ENCODE measurements around the gene RBM15B. TPM values are rescaled to one million over a fixed set of nuclear protein-coding genes. Genes with fewer than 3 reads are reported as not detected.

RBM15B gene
- total RNA-seq, 4 donors from 2014 or later, result 4.9 to 13.7 (median 8.9) TPM

- TF ChIP-seq CTCF (IDR thresholded peaks at IDR 0.05 in 4 of 5, conservative IDR thresholded peaks at IDR 0.05 in 1 of 5), result no peak
- no peak for TF ChIP-seq POLR2A (IDR thresholded peaks at IDR 0.05)
- Histone ChIP-seq H3K4me3 (no peak overlapping the region), H3K36me3 (no peaks in the 10 kb centered on the region), H3K9me3 (no peaks in the 10 kb centered on the region), H3K4me1 (peaks cover 6 to 10% of the 10 kb centered on the region in 2 donors), H3K27ac (no peak overlapping the region), H3K27me3 (no peaks in the 10 kb centered on the region)
- no peak for DNase-seq
- no peak for ATAC-seq
- intact Hi-C loops (cut with DNase I; ENCODE audit: low total_unique reads), result loop anchor here (5.0 kb wide), 1 partner anchor 157 kb away; the partner anchor contains the start of gene RAD54L2
- in situ Hi-C loops (cut with MboI; ENCODE audit: low sequenced_read_pairs in 4 of 4), result loop anchor here in 3 of 4 donors (10.0 to 25.0 kb wide), 6 partner anchors 115 to 768 kb away; partner anchors contain the start of genes CISH (in 2 of the 3), MAPKAPK3 (in 2 of the 3) and TEX264 (in 1 of the 3)
These were observed 11.2 kb upstream of the RBM15B start for GRCh38 chr3:51379746-51380455.

GRCh38 chr3:51380601-51381332 lies 10.3 kb upstream of the RBM15B start:
- no peak overlapping the region for H3K4me3 ChIP-seq
- intact Hi-C loops (cut with DNase I; ENCODE audit: low total_unique reads), result loop anchor here (5.0 kb wide), 1 partner anchor 157 kb away; the partner anchor contains the start of gene RAD54L2
- TF ChIP-seq POLR2A (IDR thresholded peaks at IDR 0.05), result no peak
- no peak for TF ChIP-seq CTCF (IDR thresholded peaks at IDR 0.05 in 4 of 5, conservative IDR thresholded peaks at IDR 0.05 in 1 of 5)
- DNase-seq (no peak), ATAC-seq (no peak)
- no peaks in the 10 kb centered on the region for H3K9me3 ChIP-seq
- H3K4me1 ChIP-seq, result peaks cover 8 to 13% of the 10 kb centered on the region in 2 donors
- no peak overlapping the region for H3K27ac ChIP-seq
- H3K27me3 ChIP-seq, result no peaks in the 10 kb centered on the region
- no peaks in the 10 kb centered on the region for H3K36me3 ChIP-seq
- in situ Hi-C loops (cut with MboI; ENCODE audit: low sequenced_read_pairs in 4 of 4), result loop anchor here in 2 of 4 donors (10.0 to 25.0 kb wide), 4 partner anchors 114 to 768 kb away; partner anchors contain the start of genes CISH (in 1 of the 2), MAPKAPK3 (in 1 of the 2) and TEX264 (in 1 of the 2)

GRCh38 chr3:51381333-51381705 lies 9.8 kb upstream of the RBM15B start:
- no peaks in the 10 kb centered on the region for H3K36me3 ChIP-seq
- H3K4me1 ChIP-seq, result peaks cover 14 to 19% of the 10 kb centered on the region in 2 donors
- DNase-seq (no peak), ATAC-seq (no peak)
- TF ChIP-seq CTCF (IDR thresholded peaks at IDR 0.05 in 4 of 5, conservative IDR thresholded peaks at IDR 0.05 in 1 of 5), result no peak
- no peak for TF ChIP-seq POLR2A (IDR thresholded peaks at IDR 0.05)
- intact Hi-C loops (cut with DNase I; ENCODE audit: low total_unique reads), result loop anchor here (5.0 kb wide), 1 partner anchor 156 kb away; the partner anchor contains the start of gene RAD54L2
- no peaks in the 10 kb centered on the region for H3K9me3 ChIP-seq
- no peak overlapping the region for H3K27ac ChIP-seq
- in situ Hi-C loops (cut with MboI; ENCODE audit: low sequenced_read_pairs in 4 of 4), result loop anchor here in 2 of 4 donors (10.0 to 25.0 kb wide), 4 partner anchors 113 to 769 kb away; partner anchors contain the start of genes CISH (in 1 of the 2), MAPKAPK3 (in 1 of the 2) and TEX264 (in 1 of the 2)
- H3K27me3 ChIP-seq, result no peaks in the 10 kb centered on the region
- no peak overlapping the region for H3K4me3 ChIP-seq

GRCh38 chr3:51382076-51382745 lies 8.9 kb upstream of the RBM15B start:
- H3K9me3 ChIP-seq, result no peaks in the 10 kb centered on the region
- intact Hi-C loops (cut with DNase I; ENCODE audit: low total_unique reads), result loop anchor here (5.0 kb wide), 1 partner anchor 155 kb away; the partner anchor contains the start of gene RAD54L2
- TF ChIP-seq CTCF (IDR thresholded peaks at IDR 0.05 in 4 of 5, conservative IDR thresholded peaks at IDR 0.05 in 1 of 5) (no peak), POLR2A (IDR thresholded peaks at IDR 0.05) (no peak)
- no peak overlapping the region for H3K4me3 ChIP-seq
- no peak overlapping the region for H3K27ac ChIP-seq
- H3K27me3 ChIP-seq, result no peaks in the 10 kb centered on the region
- ATAC-seq (no peak), DNase-seq (no peak)
- H3K4me1 ChIP-seq, result peaks cover 22 to 25% of the 10 kb centered on the region in 2 donors
- in situ Hi-C loops (cut with MboI; ENCODE audit: low sequenced_read_pairs in 4 of 4), result loop anchor here in 2 of 4 donors (10.0 to 25.0 kb wide), 4 partner anchors 113 to 770 kb away; partner anchors contain the start of genes CISH (in 1 of the 2), MAPKAPK3 (in 1 of the 2) and TEX264 (in 1 of the 2)
- peaks cover 0 to 2% of the 10 kb centered on the region in 2 donors for H3K36me3 ChIP-seq
